ENCODE measurements around the gene NSF.
"Not testable (repeated sequence)": the region's sequence is repeated elsewhere in the genome, so short reads cannot be mapped to it uniquely, and the experiment has no call there.

DNA sequence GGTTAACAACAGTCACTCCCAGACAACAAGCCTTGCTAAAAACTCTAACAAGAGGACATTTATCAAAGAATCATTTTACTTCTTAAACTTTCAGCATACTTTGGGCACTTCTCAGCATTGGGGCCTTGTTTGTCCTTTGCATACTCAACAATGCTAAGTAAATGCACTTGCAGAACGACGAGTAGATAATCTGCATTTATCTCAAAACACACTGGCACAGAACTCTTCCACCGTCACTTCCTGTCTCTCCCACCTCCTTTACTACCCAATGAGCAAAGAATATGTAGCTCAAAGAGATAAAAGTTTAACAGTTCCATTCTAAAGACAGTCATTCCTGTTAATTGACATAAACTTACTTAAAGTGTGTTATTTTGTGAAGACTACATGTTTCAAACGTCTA lies 69.2 kb downstream of the NSF start:
- TF ChIP-seq, protein P1, sequence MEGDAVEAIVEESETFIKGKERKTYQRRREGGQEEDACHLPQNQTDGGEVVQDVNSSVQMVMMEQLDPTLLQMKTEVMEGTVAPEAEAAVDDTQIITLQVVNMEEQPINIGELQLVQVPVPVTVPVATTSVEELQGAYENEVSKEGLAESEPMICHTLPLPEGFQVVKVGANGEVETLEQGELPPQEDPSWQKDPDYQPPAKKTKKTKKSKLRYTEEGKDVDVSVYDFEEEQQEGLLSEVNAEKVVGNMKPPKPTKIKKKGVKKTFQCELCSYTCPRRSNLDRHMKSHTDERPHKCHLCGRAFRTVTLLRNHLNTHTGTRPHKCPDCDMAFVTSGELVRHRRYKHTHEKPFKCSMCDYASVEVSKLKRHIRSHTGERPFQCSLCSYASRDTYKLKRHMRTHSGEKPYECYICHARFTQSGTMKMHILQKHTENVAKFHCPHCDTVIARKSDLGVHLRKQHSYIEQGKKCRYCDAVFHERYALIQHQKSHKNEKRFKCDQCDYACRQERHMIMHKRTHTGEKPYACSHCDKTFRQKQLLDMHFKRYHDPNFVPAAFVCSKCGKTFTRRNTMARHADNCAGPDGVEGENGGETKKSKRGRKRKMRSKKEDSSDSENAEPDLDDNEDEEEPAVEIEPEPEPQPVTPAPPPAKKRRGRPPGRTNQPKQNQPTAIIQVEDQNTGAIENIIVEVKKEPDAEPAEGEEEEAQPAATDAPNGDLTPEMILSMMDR (tag by site-specific recombination; IDR thresholded peaks at IDR 0.05) = not testable (repeated sequence)
- TF ChIP-seq ZNF530 (tag by site-specific recombination; IDR thresholded peaks at IDR 0.05; ENCODE audit: low read depth); SP2 (tag by site-specific recombination; IDR thresholded peaks at IDR 0.05); ZNF785 (tag by site-specific recombination; IDR thresholded peaks at IDR 0.05); KLF16 (tag by site-specific recombination; IDR thresholded peaks at IDR 0.05); ZNF549 (tag by site-specific recombination; IDR thresholded peaks at IDR 0.05): not testable (repeated sequence)
- TF ChIP-seq, protein P2, sequence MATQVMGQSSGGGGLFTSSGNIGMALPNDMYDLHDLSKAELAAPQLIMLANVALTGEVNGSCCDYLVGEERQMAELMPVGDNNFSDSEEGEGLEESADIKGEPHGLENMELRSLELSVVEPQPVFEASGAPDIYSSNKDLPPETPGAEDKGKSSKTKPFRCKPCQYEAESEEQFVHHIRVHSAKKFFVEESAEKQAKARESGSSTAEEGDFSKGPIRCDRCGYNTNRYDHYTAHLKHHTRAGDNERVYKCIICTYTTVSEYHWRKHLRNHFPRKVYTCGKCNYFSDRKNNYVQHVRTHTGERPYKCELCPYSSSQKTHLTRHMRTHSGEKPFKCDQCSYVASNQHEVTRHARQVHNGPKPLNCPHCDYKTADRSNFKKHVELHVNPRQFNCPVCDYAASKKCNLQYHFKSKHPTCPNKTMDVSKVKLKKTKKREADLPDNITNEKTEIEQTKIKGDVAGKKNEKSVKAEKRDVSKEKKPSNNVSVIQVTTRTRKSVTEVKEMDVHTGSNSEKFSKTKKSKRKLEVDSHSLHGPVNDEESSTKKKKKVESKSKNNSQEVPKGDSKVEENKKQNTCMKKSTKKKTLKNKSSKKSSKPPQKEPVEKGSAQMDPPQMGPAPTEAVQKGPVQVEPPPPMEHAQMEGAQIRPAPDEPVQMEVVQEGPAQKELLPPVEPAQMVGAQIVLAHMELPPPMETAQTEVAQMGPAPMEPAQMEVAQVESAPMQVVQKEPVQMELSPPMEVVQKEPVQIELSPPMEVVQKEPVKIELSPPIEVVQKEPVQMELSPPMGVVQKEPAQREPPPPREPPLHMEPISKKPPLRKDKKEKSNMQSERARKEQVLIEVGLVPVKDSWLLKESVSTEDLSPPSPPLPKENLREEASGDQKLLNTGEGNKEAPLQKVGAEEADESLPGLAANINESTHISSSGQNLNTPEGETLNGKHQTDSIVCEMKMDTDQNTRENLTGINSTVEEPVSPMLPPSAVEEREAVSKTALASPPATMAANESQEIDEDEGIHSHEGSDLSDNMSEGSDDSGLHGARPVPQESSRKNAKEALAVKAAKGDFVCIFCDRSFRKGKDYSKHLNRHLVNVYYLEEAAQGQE (tag by site-specific recombination; IDR thresholded peaks at IDR 0.05) = not testable (repeated sequence)
